HG02840 (cell line): ENCODE measurements around the gene OXSR1.
"Not testable (repeated sequence)": the region's sequence is repeated elsewhere in the genome, so short reads cannot be mapped to it uniquely, and the experiment has no call there.

ENCODE experiments used
- ATAC-seq: cut with Tn5 transposase; IDR thresholded peaks from one replicate; pipeline ENCODE4 v1.9.1; 2021; ENCODE audit warnings: mild to moderate bottlenecking, moderate library complexity, moderate number of reproducible peaks; ENCODE audit not compliant: unreplicated experiment, low FRiP score

OXSR1 gene

GRCh38 chr3:38214560-38214959 lies 49.2 kb downstream of the OXSR1 start:
- no peak for ATAC-seq

- no peak for ATAC-seq
These were observed 54.4 kb downstream of the OXSR1 start for GRCh38 chr3:38219609-38220197.

- no peak for ATAC-seq
These were observed 55.7 kb downstream of the OXSR1 start for GRCh38 chr3:38221005-38221404.

GRCh38 chr3:38222032-38222634 lies 56.8 kb downstream of the OXSR1 start:
- no peak for ATAC-seq

GRCh38 chr3:38224357-38224756 lies 59.0 kb downstream of the OXSR1 start:
- no peak for ATAC-seq

GRCh38 chr3:38226273-38226672 lies 60.9 kb downstream of the OXSR1 start:
- ATAC-seq, result no peak

- no peak for ATAC-seq
These were observed 62.7 kb downstream of the OXSR1 start for GRCh38 chr3:38227989-38228388.

- ATAC-seq, result no peak
These were observed 63.7 kb downstream of the OXSR1 start for GRCh38 chr3:38229036-38229435.

- no peak for ATAC-seq
These were observed 67.4 kb downstream of the OXSR1 start for GRCh38 chr3:38232701-38233100.

- no peak for ATAC-seq
These were observed 70.1 kb downstream of the OXSR1 start for GRCh38 chr3:38235466-38235865.

GRCh38 chr3:38238416-38239008 lies 73.2 kb downstream of the OXSR1 start:
- no peak for ATAC-seq

GRCh38 chr3:38242812-38243211 lies 77.5 kb downstream of the OXSR1 start:
- not testable (repeated sequence) for ATAC-seq

GRCh38 chr3:38245930-38246329 lies 80.6 kb downstream of the OXSR1 start:
- no peak for ATAC-seq

GRCh38 chr3:38247366-38248035 lies 82.2 kb downstream of the OXSR1 start:
- no peak for ATAC-seq

- ATAC-seq, result no peak
These were observed 84.9 kb downstream of the OXSR1 start for GRCh38 chr3:38250198-38250597.

GRCh38 chr3:38251197-38251596 lies 85.9 kb downstream of the OXSR1 start:
- no peak for ATAC-seq

GRCh38 chr3:38253704-38254103 lies 88.4 kb downstream of the OXSR1 start:
- no peak for ATAC-seq

GRCh38 chr3:38254872-38255271 lies 89.5 kb downstream of the OXSR1 start:
- ATAC-seq, result no peak

GRCh38 chr3:38255627-38256026 lies 90.3 kb downstream of the OXSR1 start:
- no peak for ATAC-seq

- no peak for ATAC-seq
These were observed 92.2 kb downstream of the OXSR1 start for GRCh38 chr3:38257583-38257982.

- no peak for ATAC-seq
These were observed 95.1 kb downstream of the OXSR1 start for GRCh38 chr3:38260474-38260873.

- no peak for ATAC-seq
These were observed 99.0 kb downstream of the OXSR1 start for GRCh38 chr3:38264353-38264771.
